ENCODE results near the gene MMP25.

Gene MMP25

DNA sequence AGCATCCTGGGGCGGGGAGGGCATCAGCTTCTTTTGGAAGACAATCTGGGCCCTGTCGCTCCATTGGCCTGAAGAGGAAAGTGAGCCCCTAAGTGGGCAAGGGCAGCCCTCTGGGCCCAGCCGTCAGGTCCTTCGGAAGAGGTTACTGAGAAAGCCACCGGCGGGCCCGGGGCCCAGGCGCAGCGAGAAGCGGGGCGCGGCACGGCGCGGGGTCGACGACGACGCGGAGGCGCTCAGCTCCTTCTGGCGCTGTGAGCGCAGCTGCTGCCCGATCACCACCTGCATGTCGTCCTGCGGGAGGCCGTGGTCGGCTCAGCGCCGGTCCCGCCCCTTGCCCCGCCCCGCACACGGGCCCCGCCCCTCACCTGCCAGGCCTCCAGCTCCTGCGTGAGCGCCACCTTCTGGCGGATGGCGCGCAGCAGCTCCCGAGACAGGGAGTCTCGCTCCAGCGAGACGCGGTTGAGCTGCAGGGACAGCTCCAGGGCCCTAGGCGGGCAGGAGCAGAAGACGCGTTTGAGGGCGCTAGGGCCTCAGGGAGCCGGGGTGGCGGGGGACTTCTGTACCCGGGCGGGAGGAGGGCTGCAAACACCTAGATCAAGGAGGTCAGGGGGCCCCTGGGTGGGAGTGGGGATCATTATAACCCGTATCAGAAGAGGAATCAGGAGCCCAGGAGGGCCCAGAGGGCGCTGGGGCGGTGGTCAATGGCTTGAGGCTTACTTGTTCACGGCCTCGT, 18.2 kb upstream of the MMP25 start:
- H3K27ac ChIP-seq: peak overlapping the region; percentile 70
- TF ChIP-seq, protein P1, sequence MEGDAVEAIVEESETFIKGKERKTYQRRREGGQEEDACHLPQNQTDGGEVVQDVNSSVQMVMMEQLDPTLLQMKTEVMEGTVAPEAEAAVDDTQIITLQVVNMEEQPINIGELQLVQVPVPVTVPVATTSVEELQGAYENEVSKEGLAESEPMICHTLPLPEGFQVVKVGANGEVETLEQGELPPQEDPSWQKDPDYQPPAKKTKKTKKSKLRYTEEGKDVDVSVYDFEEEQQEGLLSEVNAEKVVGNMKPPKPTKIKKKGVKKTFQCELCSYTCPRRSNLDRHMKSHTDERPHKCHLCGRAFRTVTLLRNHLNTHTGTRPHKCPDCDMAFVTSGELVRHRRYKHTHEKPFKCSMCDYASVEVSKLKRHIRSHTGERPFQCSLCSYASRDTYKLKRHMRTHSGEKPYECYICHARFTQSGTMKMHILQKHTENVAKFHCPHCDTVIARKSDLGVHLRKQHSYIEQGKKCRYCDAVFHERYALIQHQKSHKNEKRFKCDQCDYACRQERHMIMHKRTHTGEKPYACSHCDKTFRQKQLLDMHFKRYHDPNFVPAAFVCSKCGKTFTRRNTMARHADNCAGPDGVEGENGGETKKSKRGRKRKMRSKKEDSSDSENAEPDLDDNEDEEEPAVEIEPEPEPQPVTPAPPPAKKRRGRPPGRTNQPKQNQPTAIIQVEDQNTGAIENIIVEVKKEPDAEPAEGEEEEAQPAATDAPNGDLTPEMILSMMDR (IDR thresholded peaks at IDR 0.05): peak; percentile 96
- TF ChIP-seq ZFX (IDR thresholded peaks at IDR 0.05; ENCODE audit: borderline replicate concordance): no peak

GRCh38 chr16:3028716-3029319, 17.5 kb upstream of the MMP25 start:
- TF ChIP-seq ZFX (IDR thresholded peaks at IDR 0.05; ENCODE audit: borderline replicate concordance): no peak
- TF ChIP-seq, protein P1 (IDR thresholded peaks at IDR 0.05): no peak
- peak overlapping the region; percentile 70; the same call in 1 of the 2 replicates for H3K27ac ChIP-seq

DNA sequence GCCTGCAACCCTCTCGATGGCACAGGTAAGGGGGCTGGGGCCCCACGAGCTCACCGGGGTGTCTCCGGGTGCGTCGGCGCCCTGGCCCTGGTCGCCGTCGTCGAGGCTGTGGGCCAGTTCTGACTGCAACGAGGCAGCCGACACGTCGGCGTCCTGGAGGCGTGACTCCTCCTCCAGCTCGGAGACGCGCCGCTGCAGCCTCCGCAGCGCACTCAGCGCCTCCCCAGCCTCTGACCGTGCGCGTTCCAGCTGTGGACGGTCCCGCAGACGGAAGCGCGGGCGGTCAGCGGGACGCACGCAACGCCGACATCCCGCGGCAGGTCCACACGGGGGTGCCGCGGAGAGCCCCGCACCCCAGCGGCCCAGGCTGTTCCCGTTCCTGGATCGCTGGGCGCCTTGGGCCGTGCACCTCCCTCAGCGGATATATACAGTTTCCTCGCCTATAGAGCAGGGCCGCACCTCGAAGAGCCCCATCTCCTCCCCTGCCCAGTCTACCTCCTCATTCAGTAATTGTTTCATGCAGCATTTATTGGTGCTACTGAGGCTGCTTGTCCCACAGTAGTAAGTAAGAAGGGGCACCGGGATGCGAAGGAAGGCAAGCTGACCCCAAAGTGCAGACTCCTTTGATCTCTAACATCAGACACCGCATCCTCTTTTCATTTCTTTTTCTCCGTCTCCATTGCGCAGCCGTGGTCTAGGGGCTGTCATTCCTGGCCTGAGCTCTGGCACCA, 16.7 kb upstream of the MMP25 start:
- no peak overlapping the region for H3K27ac ChIP-seq
- no peak for TF ChIP-seq ZFX (IDR thresholded peaks at IDR 0.05; ENCODE audit: borderline replicate concordance)
- TF ChIP-seq, protein P1 (IDR thresholded peaks at IDR 0.05): no peak

GRCh38 chr16:3030222-3031212, 15.8 kb upstream of the MMP25 start:
- no peak overlapping the region for H3K27ac ChIP-seq
- TF ChIP-seq ZFX (IDR thresholded peaks at IDR 0.05; ENCODE audit: borderline replicate concordance): no peak
- TF ChIP-seq, protein P1 (IDR thresholded peaks at IDR 0.05): no peak

- no peak overlapping the region for H3K27ac ChIP-seq
- no peak for TF ChIP-seq ZFX (IDR thresholded peaks at IDR 0.05; ENCODE audit: borderline replicate concordance)
- TF ChIP-seq, protein P1 (IDR thresholded peaks at IDR 0.05): no peak
Observed at GRCh38 chr16:3032624-3033023, 13.7 kb upstream of the MMP25 start.

DNA sequence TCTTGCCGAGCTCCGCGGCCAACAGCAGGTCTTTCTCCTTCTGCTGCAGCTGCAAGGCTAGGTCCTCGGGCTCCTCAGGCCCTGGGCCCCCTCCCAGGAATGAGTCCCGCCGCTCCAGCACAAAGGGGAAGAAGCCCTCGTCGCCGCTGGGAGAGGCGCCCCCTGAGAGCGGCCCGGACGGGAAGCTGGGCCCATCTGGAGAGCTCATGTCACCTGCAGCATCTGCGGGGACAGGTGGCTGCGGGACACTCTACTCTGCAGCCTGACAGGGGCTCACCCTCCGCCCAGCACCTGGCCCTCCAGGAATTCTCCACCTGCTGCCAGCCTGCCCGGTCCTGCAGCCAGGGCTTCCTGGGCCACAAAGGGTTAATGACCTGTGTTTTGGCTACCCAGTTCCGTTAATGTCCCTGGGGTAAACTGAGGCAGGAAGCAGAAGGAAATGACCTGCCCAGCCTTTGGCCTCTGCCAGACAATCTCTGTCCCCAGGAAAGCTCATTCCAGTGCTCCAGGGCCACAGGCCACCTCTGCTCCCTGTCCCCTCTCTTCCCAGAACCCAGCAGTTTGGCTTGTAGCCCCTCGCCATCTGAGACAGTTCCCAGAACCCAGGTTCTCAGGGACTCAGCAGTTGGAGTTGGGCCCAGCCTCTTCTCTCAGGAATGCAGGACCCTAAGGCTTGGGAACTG, 10.9 kb upstream of the MMP25 start:
- no peak overlapping the region for H3K27ac ChIP-seq
- TF ChIP-seq, protein P1 (IDR thresholded peaks at IDR 0.05): no peak
- TF ChIP-seq ZFX (IDR thresholded peaks at IDR 0.05; ENCODE audit: borderline replicate concordance): no peak

Measured in 22Rv1 (cell line).